COLO829 (cell line): ENCODE data around the gene BAZ1B.
"Not testable (repeated sequence)": the region's sequence is repeated elsewhere in the genome, so short reads cannot be mapped to it uniquely, and the experiment has no call there.

ENCODE experiments used
- DNase-seq: peaks from one replicate; pipeline ENCODE4 v3.0.0; 2012; ENCODE audit warnings: low spot score

The BAZ1B gene

GRCh38 chr7:73443548-73444255 is 78.4 kb downstream of the BAZ1B start:
- DNase-seq = no peak

GRCh38 chr7:73442903-73443500 is 79.1 kb downstream of the BAZ1B start:
- DNase-seq = no peak

DNA sequence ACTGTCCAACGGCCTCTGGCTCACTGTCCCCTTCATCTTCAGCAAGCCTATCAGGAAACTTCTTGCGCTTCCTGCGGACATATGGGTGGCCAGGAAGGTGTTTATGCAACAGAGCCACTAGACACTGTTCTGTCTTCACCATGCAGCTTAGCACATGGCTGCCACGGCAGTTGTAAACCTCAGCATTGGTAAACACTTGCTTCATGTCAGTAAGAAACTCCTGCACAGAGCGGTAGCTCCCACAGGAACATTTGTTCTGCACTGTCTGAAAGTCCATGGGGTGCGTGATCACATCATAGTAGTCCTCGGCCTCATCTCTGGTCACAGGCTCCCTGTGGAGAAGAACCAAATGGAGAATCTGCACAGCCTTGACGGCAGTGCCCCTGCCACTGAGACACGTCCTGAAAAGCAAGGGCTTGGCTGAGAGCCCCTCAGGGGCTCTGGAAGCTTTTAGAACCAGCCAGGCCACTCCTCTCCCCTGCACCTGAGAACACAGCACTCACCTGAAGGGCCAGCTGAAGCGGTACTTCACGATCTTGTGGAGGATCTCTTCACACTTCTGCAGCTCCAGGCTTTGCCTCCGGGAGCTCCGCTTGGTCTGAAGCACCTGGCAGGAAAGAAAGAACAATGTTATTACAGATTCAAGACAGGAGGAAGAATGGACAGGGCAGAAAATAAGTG is 79.7 kb downstream of the BAZ1B start:
- no peak for DNase-seq

GRCh38 chr7:73439410-73439704 is 82.7 kb downstream of the BAZ1B start:
- DNase-seq = no peak

GRCh38 chr7:73438547-73439409 is 83.3 kb downstream of the BAZ1B start:
- DNase-seq = no peak

GRCh38 chr7:73437621-73438416 is 84.3 kb downstream of the BAZ1B start:
- DNase-seq = no peak

DNA sequence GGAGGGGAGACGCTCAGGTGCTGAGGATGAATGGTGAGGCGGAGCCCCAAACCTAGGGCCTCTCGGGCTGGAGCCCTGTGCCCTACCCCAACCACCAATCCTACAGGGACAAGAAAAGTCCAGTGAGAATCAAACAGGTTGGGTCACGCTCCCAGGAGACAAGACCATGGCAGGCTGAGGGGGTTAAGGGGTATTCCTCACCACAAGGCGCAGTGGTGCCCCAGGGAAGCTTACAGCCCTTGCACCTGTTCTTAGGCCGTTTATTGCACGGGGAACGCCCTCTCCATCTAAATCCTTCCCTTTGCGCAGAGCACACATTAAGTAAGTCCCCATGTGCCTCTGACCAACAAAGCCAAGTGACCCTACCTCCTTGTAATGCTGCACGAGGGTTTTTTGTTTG is 85.0 kb downstream of the BAZ1B start:
- no peak for DNase-seq

DNA sequence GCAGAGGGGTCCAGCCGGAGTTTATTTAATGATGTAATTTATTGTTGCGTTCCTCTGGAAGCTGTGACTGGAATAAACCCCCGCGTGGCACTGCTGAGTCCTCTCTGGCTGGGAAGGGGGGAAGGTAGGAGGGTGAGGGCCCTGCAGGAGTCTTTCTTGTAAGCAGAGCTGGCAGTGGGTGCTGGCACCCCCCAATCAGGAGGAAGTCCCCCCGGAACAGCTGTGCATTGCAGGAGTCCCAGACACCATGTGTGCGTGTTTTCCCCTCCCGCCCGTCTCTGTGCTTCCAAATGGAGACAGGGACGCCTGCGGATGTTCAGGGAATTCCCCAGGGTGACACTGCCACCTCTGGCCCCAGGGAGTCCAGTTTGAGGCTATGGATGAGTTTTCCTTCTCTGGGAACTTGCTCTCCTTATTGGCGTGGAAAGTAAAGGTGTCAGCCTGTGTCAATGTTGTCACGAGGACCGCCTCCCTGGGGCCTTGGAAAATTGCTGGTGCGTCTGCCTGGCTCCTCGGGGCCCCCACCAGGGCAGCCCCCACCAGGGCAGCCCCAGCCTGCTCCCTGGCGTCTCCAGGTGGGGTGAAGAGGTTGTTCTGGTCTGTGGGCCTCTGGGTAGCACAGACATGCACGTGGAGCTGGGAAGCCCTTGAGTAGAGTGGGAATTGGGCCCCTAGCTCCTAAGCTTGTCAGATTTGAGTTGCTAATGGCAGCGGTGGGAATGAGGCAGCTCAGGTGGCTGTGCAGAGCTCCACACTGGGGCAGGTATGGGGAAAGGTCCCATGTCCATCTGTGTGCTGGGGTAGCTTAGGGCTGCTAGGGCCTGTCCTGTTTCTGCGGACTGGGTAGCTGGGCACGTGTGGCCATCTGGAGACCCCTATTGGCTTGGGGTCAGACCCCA is 85.8 kb downstream of the BAZ1B start:
- DNase-seq = no peak

- DNase-seq = no peak
Measured at GRCh38 chr7:73435471-73436009, 86.6 kb downstream of the BAZ1B start.

DNA sequence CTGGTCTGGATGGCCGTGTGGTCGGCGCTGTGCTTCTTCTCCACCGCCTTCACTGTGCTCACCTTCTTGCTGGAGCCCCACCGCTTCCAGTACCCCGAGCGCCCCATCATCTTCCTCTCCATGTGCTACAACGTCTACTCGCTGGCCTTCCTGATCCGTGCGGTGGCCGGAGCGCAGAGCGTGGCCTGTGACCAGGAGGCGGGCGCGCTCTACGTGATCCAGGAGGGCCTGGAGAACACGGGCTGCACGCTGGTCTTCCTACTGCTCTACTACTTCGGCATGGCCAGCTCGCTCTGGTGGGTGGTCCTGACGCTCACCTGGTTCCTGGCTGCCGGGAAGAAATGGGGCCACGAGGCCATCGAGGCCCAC is 87.4 kb downstream of the BAZ1B start:
- no peak for DNase-seq

DNA sequence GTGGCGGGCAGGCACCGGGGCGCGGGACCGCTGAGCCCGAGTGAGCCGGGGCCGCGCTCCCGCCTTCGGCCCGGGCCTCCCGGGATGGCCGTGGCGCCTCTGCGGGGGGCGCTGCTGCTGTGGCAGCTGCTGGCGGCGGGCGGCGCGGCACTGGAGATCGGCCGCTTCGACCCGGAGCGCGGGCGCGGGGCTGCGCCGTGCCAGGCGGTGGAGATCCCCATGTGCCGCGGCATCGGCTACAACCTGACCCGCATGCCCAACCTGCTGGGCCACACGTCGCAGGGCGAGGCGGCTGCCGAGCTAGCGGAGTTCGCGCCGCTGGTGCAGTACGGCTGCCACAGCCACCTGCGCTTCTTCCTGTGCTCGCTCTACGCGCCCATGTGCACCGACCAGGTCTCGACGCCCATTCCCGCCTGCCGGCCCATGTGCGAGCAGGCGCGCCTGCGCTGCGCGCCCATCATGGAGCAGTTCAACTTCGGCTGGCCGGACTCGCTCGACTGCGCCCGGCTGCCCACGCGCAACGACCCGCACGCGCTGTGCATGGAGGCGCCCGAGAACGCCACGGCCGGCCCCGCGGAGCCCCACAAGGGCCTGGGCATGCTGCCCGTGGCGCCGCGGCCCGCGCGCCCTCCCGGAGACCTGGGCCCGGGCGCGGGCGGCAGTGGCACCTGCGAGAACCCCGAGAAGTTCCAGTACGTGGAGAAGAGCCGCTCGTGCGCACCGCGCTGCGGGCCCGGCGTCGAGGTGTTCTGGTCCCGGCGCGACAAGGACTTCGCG is 88.0 kb downstream of the BAZ1B start:
- DNase-seq = no peak

GRCh38 chr7:73432676-73433075 is 89.4 kb downstream of the BAZ1B start:
- no peak for DNase-seq

DNA sequence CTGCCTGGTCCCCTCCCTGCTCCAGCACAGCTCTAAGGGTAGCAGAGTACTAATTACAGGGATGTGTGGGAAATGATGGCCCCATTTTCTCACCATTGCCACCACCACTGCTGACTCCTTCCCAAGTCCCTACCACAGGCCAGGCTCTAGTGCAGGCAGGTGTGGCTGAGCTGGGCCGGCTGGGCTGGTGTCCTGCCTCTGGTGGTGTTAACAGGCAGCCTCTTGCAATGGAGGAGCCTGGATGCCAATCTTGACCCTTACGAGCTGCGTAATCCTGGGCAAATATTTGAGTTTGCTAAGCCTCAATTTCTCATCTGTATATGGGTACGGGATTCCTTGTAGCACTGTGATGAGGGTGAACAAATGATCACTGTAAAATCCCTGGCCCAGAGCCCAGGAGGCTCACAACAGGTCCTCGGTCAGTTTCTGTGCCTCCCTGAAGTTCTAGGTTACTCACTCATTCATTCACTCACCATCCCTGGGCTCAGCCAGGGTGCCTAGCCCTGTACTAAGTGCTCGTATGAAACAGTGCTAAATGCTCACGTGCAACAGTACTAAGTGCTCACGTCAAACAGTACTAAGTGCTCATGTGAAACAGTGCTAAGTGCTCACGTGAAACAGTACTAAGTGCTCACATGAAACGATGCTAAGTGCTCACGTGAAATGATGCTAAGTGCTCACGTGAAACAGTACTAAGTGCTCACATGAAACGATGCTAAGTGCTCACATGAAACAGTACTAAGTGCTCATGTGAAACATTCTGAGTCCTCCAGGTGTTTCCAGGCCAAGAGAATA is 90.9 kb downstream of the BAZ1B start:
- DNase-seq = no peak

DNA sequence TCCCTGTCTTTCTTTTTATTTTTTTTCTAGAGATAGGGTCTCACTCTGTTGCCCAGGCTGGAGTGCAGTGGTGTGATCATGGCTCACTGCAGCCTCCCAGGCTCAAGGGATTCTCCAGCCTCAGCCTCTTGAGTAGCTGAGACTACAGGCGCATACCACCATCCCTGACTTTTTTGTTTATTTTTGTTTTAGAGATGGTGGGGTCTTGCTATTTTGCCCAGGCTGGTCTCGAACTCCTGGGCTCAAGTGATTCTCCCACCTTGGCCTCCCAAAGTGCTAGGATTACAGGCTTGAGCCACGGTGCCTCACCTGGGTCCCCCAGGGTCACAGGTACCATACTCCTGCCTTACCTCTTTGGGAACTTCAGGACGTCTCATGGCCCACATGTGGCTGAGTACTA is 91.6 kb downstream of the BAZ1B start:
- not testable (repeated sequence) for DNase-seq

DNA sequence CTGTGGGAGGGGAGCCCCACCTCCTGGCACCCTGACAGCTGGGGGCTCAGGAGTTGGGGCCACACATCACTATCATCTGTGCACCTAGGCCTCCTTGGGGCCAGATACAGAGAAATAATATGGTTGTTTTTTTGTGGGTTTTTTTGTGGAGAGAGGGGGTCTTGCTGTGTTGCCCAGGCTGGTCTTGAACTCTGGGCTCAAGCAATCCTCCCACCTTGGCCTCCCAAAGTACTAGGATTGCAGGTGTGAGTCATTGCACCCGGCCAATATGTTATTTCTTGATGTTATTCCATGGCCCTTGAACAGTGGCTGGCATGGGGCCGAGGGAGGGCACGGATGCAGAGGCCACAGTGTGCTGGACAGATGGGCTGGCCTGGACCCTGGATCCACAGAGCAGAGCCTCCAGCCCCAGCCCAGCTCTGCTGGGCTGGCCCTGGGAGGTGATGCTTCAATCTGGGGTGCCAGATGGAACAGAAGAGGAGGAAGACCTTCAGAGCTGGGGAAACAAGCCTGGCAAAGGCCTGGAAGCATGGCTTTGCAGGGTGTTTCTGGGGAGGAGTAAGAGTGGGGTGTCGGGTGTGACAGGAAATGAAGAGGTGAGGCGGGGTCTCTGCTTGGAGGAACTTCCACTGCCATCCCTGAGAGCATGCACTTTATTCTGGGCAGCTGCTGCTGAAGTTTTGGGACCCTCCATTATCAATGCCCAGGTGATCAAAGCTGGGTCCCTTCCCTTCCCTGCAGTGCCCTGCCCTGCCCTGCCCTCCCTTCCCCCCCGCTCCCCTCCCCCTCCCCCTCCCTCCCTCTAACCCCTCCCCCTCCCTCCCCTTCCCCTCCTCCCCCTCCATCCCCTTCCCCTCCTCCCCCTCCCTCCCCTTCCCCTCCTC is 92.2 kb downstream of the BAZ1B start:
- no peak for DNase-seq

DNA sequence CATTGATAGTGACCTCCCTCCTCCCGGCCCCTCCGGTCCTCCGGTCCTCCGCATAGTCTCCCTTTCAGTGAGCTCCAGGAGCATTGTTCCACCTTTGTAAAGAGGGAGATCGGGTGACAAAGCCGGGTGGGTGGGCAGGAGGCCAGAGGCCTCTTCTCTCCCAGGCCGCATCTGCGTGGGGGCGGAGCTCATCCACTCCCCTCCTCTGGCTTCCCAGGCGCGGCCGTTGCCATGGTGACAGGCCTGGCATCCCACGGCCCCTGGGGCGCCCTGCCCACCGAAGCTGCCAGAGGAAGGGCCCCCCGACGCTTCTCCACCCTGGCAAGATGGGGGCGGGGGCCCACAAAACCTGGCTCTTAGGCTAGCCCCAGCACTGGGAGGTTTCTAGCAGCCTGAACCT is 92.9 kb downstream of the BAZ1B start:
- DNase-seq = no peak

DNA sequence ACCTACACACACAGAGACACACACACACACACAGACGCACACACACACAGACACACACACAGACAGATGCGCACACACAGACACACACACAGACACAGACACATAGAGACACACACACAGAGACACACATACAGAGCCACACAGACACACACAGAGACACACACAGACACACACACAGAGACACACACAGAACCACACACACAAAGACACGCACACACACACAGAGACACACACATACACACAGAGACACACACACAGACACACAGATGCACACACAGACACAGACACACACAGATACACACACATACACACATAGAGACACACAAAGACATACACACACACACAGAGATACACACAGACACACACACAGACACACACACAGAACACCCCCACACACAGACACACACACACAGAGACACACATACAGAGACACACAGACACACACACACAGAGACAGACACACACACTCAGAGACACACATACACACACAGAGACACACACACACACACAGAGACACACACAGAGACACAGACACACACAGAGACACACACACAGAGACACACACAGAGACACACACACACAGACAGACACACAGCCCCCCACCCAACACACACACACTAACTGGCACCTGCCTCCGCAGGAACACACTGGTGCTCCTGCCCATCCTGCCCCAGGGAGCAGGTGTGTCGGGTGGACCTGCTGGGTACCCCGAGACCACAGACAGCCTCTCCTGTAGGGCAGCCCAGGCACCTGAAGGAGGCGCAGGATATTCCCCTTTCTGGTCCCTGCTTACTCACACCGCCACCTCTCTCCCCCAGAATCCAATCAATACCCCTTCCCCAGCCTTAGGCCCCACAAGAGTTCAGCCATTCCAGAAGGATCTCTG is 93.9 kb downstream of the BAZ1B start:
- no peak for DNase-seq
